Neuronal stem cell (in vitro differentiated cells): ENCODE data around the gene TRABD.

ENCODE experiments used
- DNase-seq: peaks from one replicate; pipeline ENCODE4 v3.0.0-alpha.2; 2013; ENCODE audit warnings: low spot score
- H2AFZ ChIP-seq: one replicate; pipeline ENCODE4 v1.6.1; 2013; ENCODE audit warnings: mild to moderate bottlenecking, low read length, inconsistent platforms
- H2AK5ac ChIP-seq: 2 replicates; pipeline ENCODE4 v1.6.1; 2013; ENCODE audit warnings: low read depth, mild to moderate bottlenecking, inconsistent platforms, low read length, moderate library complexity, mixed read lengths
- H2BK120ac ChIP-seq: 2 replicates; pipeline ENCODE4 v1.6.1; 2013; ENCODE audit warnings: low read depth, mild to moderate bottlenecking, inconsistent platforms, low read length, moderate library complexity, mixed read lengths
- H2BK12ac ChIP-seq: one replicate; pipeline ENCODE4 v1.6.1; 2013; ENCODE audit warnings: low read length, inconsistent platforms
- H2BK15ac ChIP-seq: 2 replicates; pipeline ENCODE4 v1.6.1; 2013; ENCODE audit warnings: mild to moderate bottlenecking, low read length, inconsistent platforms, mixed read lengths
- H2BK5ac ChIP-seq: one replicate; pipeline ENCODE4 v1.6.1; 2013; ENCODE audit warnings: inconsistent platforms, mild to moderate bottlenecking, low read length, moderate library complexity
- H3K14ac ChIP-seq: one replicate; pipeline ENCODE4 v1.6.1; 2013; ENCODE audit warnings: low read length, inconsistent platforms
- H3K18ac ChIP-seq: 2 replicates; pipeline ENCODE4 v1.6.1; 2013; ENCODE audit warnings: low read length, inconsistent platforms
- H3K23ac ChIP-seq: 2 replicates; pipeline ENCODE4 v1.6.1; 2013; ENCODE audit warnings: low read depth, mild to moderate bottlenecking, mixed read lengths, low read length, inconsistent platforms; ENCODE audit not compliant: poor library complexity
- H3K27ac ChIP-seq: replicated peaks from 3 replicates; pipeline ENCODE4 v1.5.1; 2013; ENCODE audit warnings: low read length, inconsistent platforms
- H3K27me3 ChIP-seq, 3 experiments: 2 replicates each; pipeline ENCODE4 v1.6.1; 2013; ENCODE audit warnings: low read length in 3 of 3, mild to moderate bottlenecking in 2 of 3, inconsistent platforms in 1 of 3, low read depth in 1 of 3, mixed read lengths in 1 of 3, moderate library complexity in 1 of 3; ENCODE audit not compliant: control insufficient read depth in 3 of 3, insufficient read depth in 3 of 3
- H3K36me3 ChIP-seq, 2 donors: replicated peaks in 1 of 2; 2 replicates each; pipeline ENCODE4 v1.6.1; 2013; ENCODE audit warnings: low read length in 2 of 2; ENCODE audit not compliant: control insufficient read depth in 2 of 2, insufficient read depth in 2 of 2
- H3K4ac ChIP-seq: 2 replicates; pipeline ENCODE4 v1.6.1; 2013; ENCODE audit warnings: inconsistent platforms, mild to moderate bottlenecking, low read length, moderate library complexity
- H3K4me1 ChIP-seq, 2 donors: 1 replicate in 1 of 2; 2 replicates in 1 of 2; pipeline ENCODE4 v1.6.1; 2013; ENCODE audit warnings: low read length in 2 of 2, low read depth in 1 of 2; ENCODE audit not compliant: control insufficient read depth in 2 of 2, insufficient read depth in 1 of 2
- H3K4me2 ChIP-seq: one replicate; pipeline ENCODE4 v1.6.1; 2013; ENCODE audit warnings: mild to moderate bottlenecking, low read length, inconsistent platforms; ENCODE audit not compliant: insufficient read depth, poor library complexity, severe bottlenecking
- H3K4me3 ChIP-seq, 2 donors: 2 replicates each; pipeline ENCODE4 v1.5.1; 2013; ENCODE audit warnings: low read length in 2 of 2, mild to moderate bottlenecking in 2 of 2, inconsistent platforms in 1 of 2, moderate library complexity in 1 of 2
- H3K79me1 ChIP-seq: one replicate; pipeline ENCODE4 v1.6.1; 2013; ENCODE audit warnings: low read depth, mild to moderate bottlenecking, inconsistent platforms, low read length, moderate library complexity
- H3K9ac ChIP-seq: one replicate; pipeline ENCODE4 v1.6.1; 2013; ENCODE audit warnings: mild to moderate bottlenecking, low read depth, low read length, inconsistent platforms; ENCODE audit not compliant: poor library complexity
- H3K9me3 ChIP-seq, 2 donors: replicated peaks in 1 of 2; 2 replicates each; pipeline versions ENCODE3 to v1.6.1; 2013; ENCODE audit warnings: low read length in 2 of 2, mild to moderate bottlenecking in 2 of 2, inconsistent platforms in 1 of 2, low read depth in 1 of 2, mixed read lengths in 1 of 2, moderate library complexity in 1 of 2; ENCODE audit not compliant: control insufficient read depth in 2 of 2, insufficient read depth in 1 of 2
- H4K8ac ChIP-seq: one replicate; pipeline ENCODE4 v1.6.1; 2013; ENCODE audit warnings: low read depth, mild to moderate bottlenecking, inconsistent platforms, low read length, moderate library complexity
- H4K91ac ChIP-seq: one replicate; pipeline ENCODE4 v1.6.1; 2013; ENCODE audit warnings: low read length, low read depth, mild to moderate bottlenecking, inconsistent platforms; ENCODE audit not compliant: poor library complexity
- WGBS, 2 donors: extraction: QIAGEN DNeasy Blood & Tissue Kit; methylation state at CpG; one replicate each; pipeline ENCODE4 v1.1.7; 2013; ENCODE audit warnings: missing lambda C conversion rate in 2 of 2, mixed read lengths in 1 of 2; ENCODE audit not compliant: insufficient read length in 2 of 2, insufficient replicate concordance in 1 of 2; ENCODE audit errors: extremely low coverage in 2 of 2; 5-methylcytosine and 5-hydroxymethylcytosine counted together

TRABD gene

DNA sequence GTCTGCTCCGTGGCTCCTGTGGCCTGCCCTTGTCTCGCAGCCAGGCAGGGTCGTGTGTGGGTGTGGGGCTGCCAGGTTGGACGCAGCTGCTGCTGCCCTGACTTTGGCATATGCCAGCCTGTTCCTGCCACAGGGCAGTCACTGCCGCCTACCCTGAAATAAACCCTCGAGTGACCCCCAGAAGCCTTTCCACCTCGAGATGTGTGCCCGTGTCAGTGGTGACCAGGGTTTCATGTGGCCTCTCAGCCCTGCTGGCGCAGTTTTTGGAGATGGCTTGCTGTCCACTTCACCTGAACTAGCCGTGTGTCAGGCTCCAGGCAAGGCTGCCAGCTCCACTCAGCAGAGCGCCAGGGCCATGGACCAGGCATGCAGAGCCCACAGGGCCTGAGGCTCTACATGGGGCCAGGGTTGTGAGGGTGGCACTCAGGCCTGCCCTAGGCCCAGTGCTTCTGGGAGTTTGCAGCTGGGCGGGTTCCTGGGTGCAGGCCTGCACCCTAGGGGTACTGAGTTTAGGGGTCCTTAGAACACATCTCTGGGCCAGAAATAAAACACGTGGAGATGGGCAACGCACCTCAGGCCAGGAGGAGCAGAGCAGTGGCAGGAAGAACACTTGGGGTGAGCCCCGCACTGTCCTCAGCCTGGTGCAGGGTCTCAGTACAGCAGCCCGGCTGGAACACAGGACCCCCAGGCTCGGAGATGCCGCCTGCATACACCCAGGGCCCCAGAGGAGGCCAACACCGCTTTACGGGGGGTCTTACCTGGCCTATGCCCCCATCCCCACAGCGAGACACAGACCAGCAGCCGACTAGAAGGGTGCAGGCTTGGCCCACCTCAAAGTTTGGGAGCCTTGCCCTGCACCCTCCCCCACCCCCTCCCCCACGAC is 24.0 kb upstream of the TRABD start:
- peaks cover 0 to 29% (median 0%) of the 10 kb centered on the region in 3 experiments for H3K27me3 ChIP-seq
- H4K91ac ChIP-seq: no peak overlapping the region
- no peak overlapping the region for H3K23ac ChIP-seq
- no peak overlapping the region for H3K4me2 ChIP-seq
- H2AFZ ChIP-seq: no peak overlapping the region
- peak overlapping the region; percentile 44 for H3K9ac ChIP-seq
- peaks cover 0 to 2% of the 10 kb centered on the region in 2 donors for H3K4me1 ChIP-seq
- H3K79me1 ChIP-seq: no peaks in the 10 kb centered on the region
- peak overlapping the region; percentile 48 for H3K18ac ChIP-seq
- peak overlapping the region; percentile 78 for H2AK5ac ChIP-seq
- H2BK5ac ChIP-seq: peak overlapping the region; percentile 53
- H3K27ac ChIP-seq: no peak overlapping the region
- peak overlapping the region; percentile 75 for H2BK15ac ChIP-seq
- no peak for DNase-seq
- no peak overlapping the region for H2BK12ac ChIP-seq
- no peaks in the 10 kb centered on the region for H3K36me3 ChIP-seq
- H4K8ac ChIP-seq: no peak overlapping the region
- peaks cover 0 to 1% of the 10 kb centered on the region in 2 donors for H3K9me3 ChIP-seq
- WGBS, 2 donors: no CpG with 5 or more reads among the region's 23 CpGs
- H2BK120ac ChIP-seq: peak overlapping the region; percentile 31
- H3K4ac ChIP-seq: no peak overlapping the region
- H3K14ac ChIP-seq: peak overlapping the region; percentile 63
- no peak overlapping the region for H3K4me3 ChIP-seq

DNA sequence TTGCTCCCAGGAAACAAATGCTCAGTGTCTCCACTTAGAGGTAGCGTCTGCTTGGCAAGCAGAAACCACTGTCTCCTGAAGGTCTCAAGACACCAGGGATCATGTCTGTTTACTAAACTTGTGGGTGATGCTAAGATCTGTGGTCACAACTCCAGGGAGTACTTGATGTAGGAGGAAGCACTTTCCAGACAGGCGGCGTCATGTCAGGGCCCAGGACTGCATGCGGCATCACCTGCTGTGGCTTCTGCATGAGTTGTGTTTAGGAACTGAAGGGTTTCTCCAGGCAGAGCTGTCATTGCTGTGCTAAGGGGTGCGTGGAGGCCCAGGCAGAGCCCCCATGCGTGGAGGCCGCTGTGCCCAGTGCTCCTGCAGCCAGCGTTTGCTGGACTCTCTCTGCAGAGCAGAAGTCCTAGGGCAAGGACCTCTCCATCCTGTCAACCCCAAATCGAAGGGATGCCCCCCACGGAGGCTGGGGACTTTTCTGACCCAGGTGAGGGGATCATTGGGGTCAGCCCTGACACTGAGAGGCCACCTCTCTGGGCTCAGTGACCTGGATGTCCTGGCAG is 23.2 kb upstream of the TRABD start:
- Histone ChIP-seq H3K14ac (peak overlapping the region; percentile 47), H3K4me2 (no peak overlapping the region), H3K4me1 (peaks cover 0 to 2% of the 10 kb centered on the region in 2 donors), H4K91ac (no peak overlapping the region), H3K23ac (peak overlapping the region; percentile 25), H3K4ac (no peak overlapping the region), H2BK12ac (no peak overlapping the region), H2AFZ (no peak overlapping the region), H3K27me3 (peaks cover 0 to 29% (median 0%) of the 10 kb centered on the region in 3 experiments), H3K36me3 (no peaks in the 10 kb centered on the region), H3K18ac (peak overlapping the region; percentile 57), H3K79me1 (no peaks in the 10 kb centered on the region), H2BK120ac (peak overlapping the region; percentile 31), H3K4me3 (no peak overlapping the region), H2BK15ac (peak overlapping the region; percentile 75), H2AK5ac (peak overlapping the region; percentile 81), H4K8ac (no peak overlapping the region), H3K9ac (peak overlapping the region; percentile 30), H3K27ac (no peak overlapping the region), H2BK5ac (peak overlapping the region; percentile 53), H3K9me3 (peaks cover 0 to 1% of the 10 kb centered on the region in 2 donors)
- DNase-seq: no peak
- WGBS, 2 donors: no CpG with 5 or more reads among the region's 10 CpGs

DNA sequence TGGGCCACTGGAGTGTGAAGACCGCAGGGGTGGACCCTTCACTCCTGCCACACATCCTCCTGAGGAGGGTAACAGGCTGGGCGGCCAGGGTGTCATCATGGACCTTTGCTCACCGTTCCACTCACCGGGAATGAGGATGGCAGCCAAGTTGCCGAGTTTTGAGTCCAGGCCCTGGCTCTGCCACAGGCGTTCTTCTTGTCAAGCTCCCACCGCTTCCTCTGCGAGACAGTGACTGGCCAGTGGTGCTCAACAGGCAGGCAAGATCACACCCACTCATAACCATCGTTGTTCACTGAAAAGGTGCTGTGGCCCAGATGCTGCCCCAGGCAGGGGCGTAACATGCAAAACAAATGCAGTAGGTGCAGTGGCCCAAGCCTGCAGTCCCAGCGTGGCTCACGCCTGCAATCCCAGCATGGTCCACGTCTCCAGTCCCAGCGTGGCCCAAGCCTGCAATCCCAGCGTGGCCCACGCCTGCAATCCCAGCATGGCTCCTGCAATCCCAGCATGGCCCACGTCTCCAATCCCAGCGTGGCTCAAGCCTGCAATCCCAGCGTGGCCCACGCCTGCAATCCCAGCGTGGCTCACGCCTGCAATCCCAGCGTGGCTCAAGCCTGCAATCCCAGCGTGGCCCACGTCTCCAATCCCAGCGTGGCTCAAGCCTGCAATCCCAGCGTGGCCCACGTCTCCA is 20.1 kb upstream of the TRABD start:
- Histone ChIP-seq H3K23ac (peak overlapping the region; percentile 89), H3K36me3 (no peaks in the 10 kb centered on the region), H3K27ac (no peak overlapping the region), H4K8ac (no peak overlapping the region), H3K4me1 (no peaks in the 10 kb centered on the region), H3K9me3 (peaks cover 0 to 1% of the 10 kb centered on the region in 2 donors), H3K4ac (no peak overlapping the region), H4K91ac (no peak overlapping the region), H2BK15ac (no peak overlapping the region), H2BK120ac (no peak overlapping the region), H3K14ac (no peak overlapping the region), H3K9ac (no peak overlapping the region), H3K4me3 (no peak overlapping the region), H3K27me3 (peaks cover 0 to 37% (median 15%) of the 10 kb centered on the region in 3 experiments), H3K18ac (no peak overlapping the region), H2AFZ (no peak overlapping the region), H2AK5ac (peak overlapping the region; percentile 52), H3K4me2 (no peak overlapping the region), H3K79me1 (no peaks in the 10 kb centered on the region), H2BK5ac (peak overlapping the region; percentile 66), H2BK12ac (no peak overlapping the region)
- WGBS, 2 donors: no CpG with 5 or more reads among the region's 28 CpGs
- DNase-seq: no peak
